ENCODE measurements around the gene ZC3H18. TPM values are rescaled to one million over a fixed set of nuclear protein-coding genes. Genes with fewer than 3 reads are reported as not detected.
A peak's percentile ranks its signal among the peaks of the same experiment; 100 is the strongest.

The ZC3H18 gene
- total and polyA plus RNA-seq, 10 of the 15 experiments (the other 5 are each of a cell fraction or from before 2014, with no cell fraction given), result 1.0 to 58.3 (median 22.4) TPM

DNA sequence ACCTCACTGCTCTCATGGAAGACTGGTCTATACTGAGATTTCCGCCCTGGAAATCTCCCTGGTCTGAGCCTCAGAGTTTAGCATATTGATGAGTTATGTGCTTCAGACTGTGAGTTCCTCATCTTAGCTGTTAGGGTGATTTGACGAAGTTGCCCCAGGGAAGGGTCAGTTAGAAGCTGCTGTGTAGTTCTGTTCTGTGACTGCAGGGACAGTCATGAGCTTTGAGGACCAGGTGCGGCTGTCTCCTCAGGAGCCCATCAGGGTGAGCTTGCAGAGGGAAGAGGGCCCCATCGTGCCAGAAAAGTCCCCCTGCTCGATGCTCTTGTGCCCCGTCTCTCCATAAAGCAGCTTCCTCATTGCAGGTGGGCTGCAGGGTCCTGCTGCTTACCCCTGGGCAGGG, 39.9 kb downstream of the ZC3H18 start:
- FAIRE-seq (no peak), ATAC-seq (peak; percentile 51; the same call in 2 of the 3 replicates), DNase-seq (ENCODE audit: low read depth, low spot score) (no peak)
- Histone ChIP-seq H4K20me1 (ENCODE audit: control insufficient read depth, insufficient read depth) (no peaks in the 10 kb centered on the region), H3K9ac (ENCODE audit: control insufficient read depth, insufficient read depth, low read length) (no peak overlapping the region), H3K4me2 (ENCODE audit: control insufficient read depth, insufficient read depth) (no peak overlapping the region), H3K79me2 (ENCODE audit: control insufficient read depth, insufficient read depth, low read length) (no peaks in the 10 kb centered on the region), H3K36me3 (ENCODE audit: control insufficient read depth in 2 of 2, insufficient read depth in 2 of 2, low read length in 1 of 2) (peaks cover 19 to 37% of the 10 kb centered on the region in 2 experiments), H3K9me3 (replicated peaks; ENCODE audit: control insufficient read depth, insufficient read depth, low read length) (no peaks in the 10 kb centered on the region), H3K4me1 (ENCODE audit: control insufficient read depth, insufficient read depth, low read length) (peaks cover 7% of the 10 kb centered on the region), H3K27ac (ENCODE audit: control insufficient read depth, insufficient read depth) (no peak overlapping the region), H3K4me3 (no peak overlapping the region), H2AFZ (ENCODE audit: control insufficient read depth, low read depth, low read length) (no peak overlapping the region), H3K27me3 (replicated peaks in 1 of 2; ENCODE audit: control insufficient read depth in 2 of 2, insufficient read depth in 2 of 2, low read length in 1 of 2) (no peaks in the 10 kb centered on the region)
- POLR2A ChIA-PET, result no interaction called here
- SMC1A ChIA-PET (ENCODE audit: uncharacterized antibody, unreplicated experiment), result no interaction called here
- RAD21 ChIA-PET (ENCODE audit: unreplicated experiment), result no interaction called here
- TF ChIP-seq, protein P1, sequence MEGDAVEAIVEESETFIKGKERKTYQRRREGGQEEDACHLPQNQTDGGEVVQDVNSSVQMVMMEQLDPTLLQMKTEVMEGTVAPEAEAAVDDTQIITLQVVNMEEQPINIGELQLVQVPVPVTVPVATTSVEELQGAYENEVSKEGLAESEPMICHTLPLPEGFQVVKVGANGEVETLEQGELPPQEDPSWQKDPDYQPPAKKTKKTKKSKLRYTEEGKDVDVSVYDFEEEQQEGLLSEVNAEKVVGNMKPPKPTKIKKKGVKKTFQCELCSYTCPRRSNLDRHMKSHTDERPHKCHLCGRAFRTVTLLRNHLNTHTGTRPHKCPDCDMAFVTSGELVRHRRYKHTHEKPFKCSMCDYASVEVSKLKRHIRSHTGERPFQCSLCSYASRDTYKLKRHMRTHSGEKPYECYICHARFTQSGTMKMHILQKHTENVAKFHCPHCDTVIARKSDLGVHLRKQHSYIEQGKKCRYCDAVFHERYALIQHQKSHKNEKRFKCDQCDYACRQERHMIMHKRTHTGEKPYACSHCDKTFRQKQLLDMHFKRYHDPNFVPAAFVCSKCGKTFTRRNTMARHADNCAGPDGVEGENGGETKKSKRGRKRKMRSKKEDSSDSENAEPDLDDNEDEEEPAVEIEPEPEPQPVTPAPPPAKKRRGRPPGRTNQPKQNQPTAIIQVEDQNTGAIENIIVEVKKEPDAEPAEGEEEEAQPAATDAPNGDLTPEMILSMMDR (IDR thresholded peaks at IDR 0.05 in 2 of 3, conservative IDR thresholded peaks at IDR 0.05 in 1 of 3; ENCODE audit: control insufficient read depth in 2 of 3, extremely low read depth in 1 of 3, insufficient read depth in 1 of 3, low read depth in 3 of 3, low read length in 3 of 3), result peak in 1 of 3 experiments; percentile 16; a peak in 2 of 6 replicates
- no peak for TF ChIP-seq NFYA (IDR thresholded peaks at IDR 0.05; ENCODE audit: borderline replicate concordance, low read depth, low read length)
- CTCF ChIA-PET, result no interaction called here
- BruUV-seq (replicated peaks), result no TSS peak
- over 99% methylated on average over 6 of the region's 6 CpGs for WGBS (ENCODE audit: insufficient coverage, insufficient replicate concordance, low lambda C conversion rate, missing lambda C conversion rate)
- intact Hi-C loops (cut with micrococcal nuclease; ENCODE audit: unreplicated experiment), result no loop called here
- in situ Hi-C loops (cut with MboI), result no loop called here

DNA sequence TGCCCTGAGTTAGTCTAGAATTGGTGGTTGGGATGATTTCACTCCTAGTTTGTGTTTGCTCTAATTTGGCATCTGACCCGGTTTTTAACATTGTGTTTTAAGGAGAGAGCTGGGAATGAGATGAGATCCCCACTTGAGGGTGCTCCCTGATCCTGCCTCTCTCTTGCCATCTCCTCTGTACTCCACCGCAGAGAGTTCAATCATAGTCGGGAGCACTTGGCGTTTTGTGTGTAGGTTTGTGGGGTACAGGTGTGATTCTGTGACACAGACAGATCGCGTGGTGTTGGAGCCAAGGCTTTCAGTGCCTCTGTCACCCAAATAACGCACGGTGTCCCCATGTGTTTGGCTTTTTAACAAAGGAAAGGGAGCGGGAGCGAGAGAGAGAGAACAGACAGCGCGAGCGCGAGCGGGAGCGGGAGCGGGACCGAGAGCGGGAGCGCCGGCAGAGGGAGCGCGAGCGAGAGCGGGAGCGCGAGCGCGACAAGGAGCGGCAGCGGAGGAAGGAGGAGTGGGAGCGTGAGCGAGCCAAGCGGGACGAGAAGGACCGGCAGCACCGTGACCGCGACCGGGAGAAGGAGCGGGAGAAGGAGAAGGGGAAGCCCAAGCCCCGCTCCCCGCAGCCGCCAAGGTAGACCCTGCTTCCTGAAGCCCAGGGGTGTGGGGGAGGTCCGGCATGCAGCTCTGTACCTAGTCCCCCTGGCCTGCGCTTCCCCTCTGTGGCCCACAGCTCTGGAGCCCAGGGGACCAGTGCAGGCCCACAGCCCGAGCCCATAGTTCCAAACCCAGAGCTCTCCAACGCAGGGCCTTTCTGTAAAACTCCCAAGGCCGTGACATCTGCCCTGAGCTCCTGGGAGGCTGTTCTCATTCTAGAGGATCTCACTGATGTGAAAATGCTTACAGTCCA, 41.0 kb downstream of the ZC3H18 start:
- ATAC-seq, result no peak
- H3K9ac ChIP-seq (ENCODE audit: control insufficient read depth, insufficient read depth, low read length), result no peak overlapping the region
- RAD21 ChIA-PET (ENCODE audit: unreplicated experiment), result no interaction called here
- intact Hi-C loops (cut with micrococcal nuclease; ENCODE audit: unreplicated experiment), result no loop called here
- SMC1A ChIA-PET (ENCODE audit: uncharacterized antibody, unreplicated experiment), result no interaction called here
- H3K27ac ChIP-seq (ENCODE audit: control insufficient read depth, insufficient read depth), result no peak overlapping the region
- H3K79me2 ChIP-seq (ENCODE audit: control insufficient read depth, insufficient read depth, low read length), result no peaks in the 10 kb centered on the region
- H2AFZ ChIP-seq (ENCODE audit: control insufficient read depth, low read depth, low read length), result no peak overlapping the region
- H3K9me3 ChIP-seq (replicated peaks; ENCODE audit: control insufficient read depth, insufficient read depth, low read length), result no peaks in the 10 kb centered on the region
- DNase-seq (ENCODE audit: low read depth, low spot score), result no peak
- H3K4me3 ChIP-seq, result no peak overlapping the region
- peaks cover 13 to 33% of the 10 kb centered on the region in 2 experiments for H3K36me3 ChIP-seq (ENCODE audit: control insufficient read depth in 2 of 2, insufficient read depth in 2 of 2, low read length in 1 of 2)
- no TSS peak for BruUV-seq (replicated peaks)
- FAIRE-seq, result no peak
- H3K4me2 ChIP-seq (ENCODE audit: control insufficient read depth, insufficient read depth), result no peak overlapping the region
- H4K20me1 ChIP-seq (ENCODE audit: control insufficient read depth, insufficient read depth), result no peaks in the 10 kb centered on the region
- WGBS (ENCODE audit: insufficient coverage, insufficient replicate concordance, low lambda C conversion rate, missing lambda C conversion rate), result 99% methylated on average over 33 of the region's 49 CpGs
- peaks cover 7% of the 10 kb centered on the region for H3K4me1 ChIP-seq (ENCODE audit: control insufficient read depth, insufficient read depth, low read length)
- in situ Hi-C loops (cut with MboI), result no loop called here
- H3K27me3 ChIP-seq (replicated peaks in 1 of 2; ENCODE audit: control insufficient read depth in 2 of 2, insufficient read depth in 2 of 2, low read length in 1 of 2), result no peaks in the 10 kb centered on the region
- TF ChIP-seq PAX5 (IDR thresholded peaks at IDR 0.05; ENCODE audit: borderline replicate concordance, low read depth, low read length) (no peak), SUPT20H (IDR thresholded peaks at IDR 0.05; ENCODE audit: borderline replicate concordance, control insufficient read depth, low read depth, low read length) (no peak), RFX5 (IDR thresholded peaks at IDR 0.05; ENCODE audit: low read depth, low read length) (no peak), BCL11A (IDR thresholded peaks at IDR 0.05; ENCODE audit: low read depth, low read length) (no peak), PAX8 (IDR thresholded peaks at IDR 0.05) (no peak), ZNF24 (IDR thresholded peaks at IDR 0.05) (no peak), POLR2AphosphoS2 (IDR thresholded peaks at IDR 0.05; ENCODE audit: low read depth, low read length) (no peak), SMAD1 (IDR thresholded peaks at IDR 0.05; ENCODE audit: low read depth, partially characterized antibody) (no peak)
- TF ChIP-seq, protein P2, sequence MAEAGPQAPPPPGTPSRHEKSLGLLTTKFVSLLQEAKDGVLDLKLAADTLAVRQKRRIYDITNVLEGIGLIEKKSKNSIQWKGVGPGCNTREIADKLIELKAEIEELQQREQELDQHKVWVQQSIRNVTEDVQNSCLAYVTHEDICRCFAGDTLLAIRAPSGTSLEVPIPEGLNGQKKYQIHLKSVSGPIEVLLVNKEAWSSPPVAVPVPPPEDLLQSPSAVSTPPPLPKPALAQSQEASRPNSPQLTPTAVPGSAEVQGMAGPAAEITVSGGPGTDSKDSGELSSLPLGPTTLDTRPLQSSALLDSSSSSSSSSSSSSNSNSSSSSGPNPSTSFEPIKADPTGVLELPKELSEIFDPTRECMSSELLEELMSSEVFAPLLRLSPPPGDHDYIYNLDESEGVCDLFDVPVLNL (IDR thresholded peaks at IDR 0.05; ENCODE audit: low read depth, low read length), result no peak
- CTCF ChIA-PET, result no interaction called here
- POLR2A ChIA-PET, result no interaction called here

Data from GM12878 (cell line).